HL-60 (cell line): ENCODE data around the gene SASH3.

Experiments used
- CTCF ChIP-seq: IDR thresholded peaks from one replicate; pipeline ENCODE4 v1.5.1; 2011; ENCODE audit warnings: low read length, control low read depth, inconsistent platforms; ENCODE audit not compliant: insufficient read depth
- POLR2AphosphoS5 ChIP-seq: IDR thresholded peaks from 2 replicates; pipeline ENCODE4 v1.6.1; 2012; ENCODE audit warnings: low read depth

GRCh38 chrX:129823115-129823514 is 43.4 kb downstream of the SASH3 start:
- TF ChIP-seq CTCF (no peak), POLR2AphosphoS5 (no peak)
